ENCODE results near the gene CUX1. TPM values are rescaled to one million over a fixed set of nuclear protein-coding genes. Genes with fewer than 3 reads are reported as not detected.

Gene CUX1
- total RNA-seq, 2 experiments from 2014 or later: 20.2 to 20.4 TPM

GRCh38 chr7:102253973-102254370, 436.5 kb downstream of the CUX1 start:
- POLR2A ChIA-PET: no interaction called here
- Mint-ChIP-seq H3K27ac (no peak overlapping the region), H3K27me3 (no peaks in the 10 kb centered on the region), H3K4me1 (ENCODE audit: low read depth) (no peaks in the 10 kb centered on the region), H3K9me3 (no peaks in the 10 kb centered on the region), H3K4me3 (no peak overlapping the region), H3K36me3 (ENCODE audit: low read depth) (peaks cover 4% of the 10 kb centered on the region)
- no peak for TF ChIP-seq CTCF (IDR thresholded peaks at IDR 0.05)
- intact Hi-C loops (cut with micrococcal nuclease): no loop called here
- no peak for DNase-seq
- CTCF ChIA-PET: interaction anchor here (2.6 kb wide), 1 partner anchor 18 kb away, joined by 14 read pairs; no protein-coding TSS in a partner anchor
- ATAC-seq: no peak

GRCh38 chr7:102254521-102254920, 437.1 kb downstream of the CUX1 start:
- intact Hi-C loops (cut with micrococcal nuclease): no loop called here
- no peak for DNase-seq
- H3K36me3 Mint-ChIP-seq (ENCODE audit: low read depth): peaks cover 3% of the 10 kb centered on the region
- no peaks in the 10 kb centered on the region for H3K4me1 Mint-ChIP-seq (ENCODE audit: low read depth)
- ATAC-seq: no peak
- CTCF ChIA-PET: interaction anchor here (2.6 kb wide), 1 partner anchor 17 kb away, joined by 14 read pairs; no protein-coding TSS in a partner anchor
- TF ChIP-seq CTCF (IDR thresholded peaks at IDR 0.05): no peak
- H3K4me3 Mint-ChIP-seq: no peak overlapping the region
- no peak overlapping the region for H3K27ac Mint-ChIP-seq
- H3K27me3 Mint-ChIP-seq: no peaks in the 10 kb centered on the region
- H3K9me3 Mint-ChIP-seq: no peaks in the 10 kb centered on the region
- POLR2A ChIA-PET: no interaction called here

GRCh38 chr7:102255501-102255900, 438.1 kb downstream of the CUX1 start:
- DNase-seq (no peak), ATAC-seq (no peak)
- H3K4me3 Mint-ChIP-seq: no peak overlapping the region
- peaks cover 1% of the 10 kb centered on the region for H3K36me3 Mint-ChIP-seq (ENCODE audit: low read depth)
- ChIA-PET CTCF (no interaction called here), POLR2A (no interaction called here)
- intact Hi-C loops (cut with micrococcal nuclease): no loop called here
- no peaks in the 10 kb centered on the region for H3K4me1 Mint-ChIP-seq (ENCODE audit: low read depth)
- H3K9me3 Mint-ChIP-seq: no peaks in the 10 kb centered on the region
- no peaks in the 10 kb centered on the region for H3K27me3 Mint-ChIP-seq
- H3K27ac Mint-ChIP-seq: no peak overlapping the region
- TF ChIP-seq CTCF (IDR thresholded peaks at IDR 0.05): no peak

- no peaks in the 10 kb centered on the region for H3K9me3 Mint-ChIP-seq
- intact Hi-C loops (cut with micrococcal nuclease): no loop called here
- no peak overlapping the region for H3K27ac Mint-ChIP-seq
- CTCF ChIA-PET: no interaction called here
- DNase-seq (no peak), ATAC-seq (no peak)
- TF ChIP-seq CTCF (IDR thresholded peaks at IDR 0.05): no peak
- POLR2A ChIA-PET: no interaction called here
- no peaks in the 10 kb centered on the region for H3K4me1 Mint-ChIP-seq (ENCODE audit: low read depth)
- no peaks in the 10 kb centered on the region for H3K27me3 Mint-ChIP-seq
- H3K4me3 Mint-ChIP-seq: no peak overlapping the region
- H3K36me3 Mint-ChIP-seq (ENCODE audit: low read depth): no peaks in the 10 kb centered on the region
Observed at GRCh38 chr7:102255916-102256315, 438.5 kb downstream of the CUX1 start.

- no peaks in the 10 kb centered on the region for H3K27me3 Mint-ChIP-seq
- no peak for ATAC-seq
- POLR2A ChIA-PET: no interaction called here
Observed at GRCh38 chr7:102258073-102258748, 440.8 kb downstream of the CUX1 start.

More at GRCh38 chr7:102258073-102258748, 440.8 kb downstream of the CUX1 start:
- intact Hi-C loops (cut with micrococcal nuclease): no loop called here
- CTCF ChIA-PET: no interaction called here
- Mint-ChIP-seq H3K4me3 (no peak overlapping the region), H3K4me1 (ENCODE audit: low read depth) (no peaks in the 10 kb centered on the region), H3K27ac (no peak overlapping the region), H3K9me3 (no peaks in the 10 kb centered on the region), H3K36me3 (ENCODE audit: low read depth) (no peaks in the 10 kb centered on the region)
- no peak for TF ChIP-seq CTCF (IDR thresholded peaks at IDR 0.05)
- no peak for DNase-seq

Data from activated CD8-positive, alpha-beta T cell treated with anti-CD3 and anti-CD28 coated beads for 36 hours (primary cell).